CD14-positive monocyte (primary cell): ENCODE data around the gene UGDH. TPM values are rescaled to one million over a fixed set of nuclear protein-coding genes. Genes with fewer than 3 reads are reported as not detected.

Experiments used
- DNase-seq, 3 donors: peaks; one replicate each; pipeline ENCODE4 v3.0.0-alpha.2; 2011 to 2022
- H2AFZ ChIP-seq: 2 replicates; pipeline ENCODE4 v1.6.0; 2012; ENCODE audit warnings: mild to moderate bottlenecking, low read depth, low read length, inconsistent platforms; ENCODE audit not compliant: insufficient read depth, poor library complexity, severe bottlenecking
- H3K27ac ChIP-seq, 2 donors: 1 replicate in 1 of 2; 2 replicates in 1 of 2; pipeline ENCODE4 v1.5.1; 2012 to 2013; ENCODE audit warnings: low read length in 2 of 2, control low read depth in 1 of 2, inconsistent platforms in 1 of 2, low read depth in 1 of 2, mild to moderate bottlenecking in 1 of 2
- H3K27me3 ChIP-seq, 2 donors: one replicate each; pipeline versions ENCODE4 v1.6.0 to v1.6.1; 2011 to 2013; ENCODE audit warnings: low read length in 2 of 2; ENCODE audit not compliant: control insufficient read depth in 2 of 2, insufficient read depth in 2 of 2
- H3K36me3 ChIP-seq, 2 donors: replicated peaks in 1 of 2; 1 replicate in 1 of 2; 2 replicates in 1 of 2; pipeline versions ENCODE4 v1.5.1 to v1.6.1; 2012 to 2013; ENCODE audit warnings: low read length in 2 of 2, control low read depth in 1 of 2, inconsistent platforms in 1 of 2, mild to moderate bottlenecking in 1 of 2; ENCODE audit not compliant: insufficient read depth in 2 of 2, control insufficient read depth in 1 of 2
- H3K4me1 ChIP-seq, 2 donors: 1 replicate in 1 of 2; 2 replicates in 1 of 2; pipeline versions ENCODE4 v1.5.1 to v1.6.1; 2012 to 2013; ENCODE audit warnings: low read length in 2 of 2, control low read depth in 1 of 2, inconsistent platforms in 1 of 2, mild to moderate bottlenecking in 1 of 2, moderate library complexity in 1 of 2; ENCODE audit not compliant: insufficient read depth in 2 of 2, control insufficient read depth in 1 of 2
- H3K4me2 ChIP-seq: replicated peaks from 2 replicates; pipeline ENCODE3; 2012; ENCODE audit warnings: low read length, moderate library complexity, mild to moderate bottlenecking; ENCODE audit not compliant: poor library complexity, severe bottlenecking; ENCODE audit errors: extremely low read depth
- H3K4me3 ChIP-seq, 3 experiments: fragments of 200-600 bp in 1 of 3; sonication (generic) in 1 of 3; replicated peaks in 1 of 3; 1 replicate in 2 of 3; 2 replicates in 1 of 3; pipeline ENCODE4 v1.5.1; 2011 to 2013; ENCODE audit warnings: low read length in 3 of 3, mild to moderate bottlenecking in 3 of 3, control low read depth in 2 of 3, low read depth in 2 of 3, inconsistent platforms in 1 of 3, moderate library complexity in 1 of 3
- H3K79me2 ChIP-seq: 2 replicates; pipeline ENCODE4 v1.6.0; 2012; ENCODE audit warnings: mild to moderate bottlenecking, control low read depth, inconsistent platforms, low read length, moderate library complexity; ENCODE audit not compliant: insufficient read depth
- H3K9ac ChIP-seq: 2 replicates; pipeline ENCODE4 v1.6.0; 2017; ENCODE audit warnings: low read length, mild to moderate bottlenecking; ENCODE audit not compliant: insufficient read depth, poor library complexity, severe bottlenecking
- H3K9me3 ChIP-seq, 2 donors: replicated peaks in 1 of 2; 1 replicate in 1 of 2; 2 replicates in 1 of 2; pipeline versions ENCODE4 v1.5.1 to v1.6.1; 2012 to 2013; ENCODE audit warnings: low read length in 2 of 2, control low read depth in 1 of 2; ENCODE audit not compliant: control insufficient read depth in 1 of 2, insufficient read depth in 1 of 2
- H4K20me1 ChIP-seq: 2 replicates; pipeline ENCODE4 v1.6.0; 2012; ENCODE audit warnings: mild to moderate bottlenecking, low read length, control low read depth, moderate library complexity; ENCODE audit not compliant: insufficient read depth
- H3K27ac Mint-ChIP-seq, 7 donors: one replicate each; pipeline ENCODE4 v1.8.0; 2020; ENCODE audit warnings: mild to moderate bottlenecking in 7 of 7, mixed read lengths in 7 of 7, moderate library complexity in 6 of 7, inconsistent platforms in 2 of 7
- H3K27me3 Mint-ChIP-seq, 3 donors: one replicate each; pipeline ENCODE4 v1.8.0; 2021 to 2022; ENCODE audit warnings: low read depth in 3 of 3, mild to moderate bottlenecking in 3 of 3, mixed read lengths in 3 of 3, moderate library complexity in 3 of 3, inconsistent platforms in 1 of 3
- H3K36me3 Mint-ChIP-seq, 2 donors: one replicate each; pipeline ENCODE4 v1.8.0; 2020; ENCODE audit warnings: mixed read lengths in 2 of 2, inconsistent platforms in 1 of 2, mild to moderate bottlenecking in 1 of 2
- H3K4me1 Mint-ChIP-seq: one replicate; pipeline ENCODE4 v1.8.0; 2020; ENCODE audit warnings: mild to moderate bottlenecking, mixed read lengths
- H3K4me3 Mint-ChIP-seq, 2 donors: one replicate each; pipeline ENCODE4 v1.8.0; 2020; ENCODE audit warnings: mild to moderate bottlenecking in 2 of 2, mixed read lengths in 2 of 2, moderate library complexity in 1 of 2
- H3K9me3 Mint-ChIP-seq, 7 donors: one replicate each; pipeline ENCODE4 v1.8.0; 2020 to 2022; ENCODE audit warnings: mixed read lengths in 7 of 7, mild to moderate bottlenecking in 6 of 7, moderate library complexity in 6 of 7, inconsistent platforms in 2 of 7
- CTCF ChIP-seq: fragments of 200-600 bp; IDR thresholded peaks from one replicate; pipeline ENCODE4 v1.8.0; 2022; ENCODE audit warnings: antibody characterized with exemption, mild to moderate bottlenecking
- WGBS: methylation state at CpG from one replicate; pipeline ENCODE4 v1.1.5; 2013; ENCODE audit warnings: missing lambda C conversion rate; ENCODE audit not compliant: insufficient coverage; 5-methylcytosine and 5-hydroxymethylcytosine counted together
- intact Hi-C, 2 donors: fragments of 100-400 bp; cut with micrococcal nuclease; formaldehyde crosslinking; loops; one replicate each; pipeline versions ENCODE4 v1.15.0 to v1.15.1; 2023
- polyA plus RNA-seq, 3 donors: library from polyadenylated mRNA; depleted of rRNA in 1 of 3; unstranded in 2 of 3; stranded (reverse) in 1 of 3; fragments of 300-500 nt in 2 of 3; fragments of >200 nt in 1 of 3; fragmentation: Illumina TruSeq in 2 of 3; gene quantifications; 1 replicate in 2 of 3; 2 replicates in 1 of 3; pipeline ENCODE4 v1.2.3, GENCODE V29; 2012 to 2021

UGDH gene
- polyA plus RNA-seq, 3 donors: 4.6 to 19.7 (median 16.7) TPM

- Mint-ChIP-seq H3K27ac (no peak overlapping the region), H3K9me3 (no peaks in the 10 kb centered on the region), H3K4me1 (no peaks in the 10 kb centered on the region), H3K27me3 (no peaks in the 10 kb centered on the region), H3K4me3 (no peak overlapping the region), H3K36me3 (peaks cover 55 to 69% of the 10 kb centered on the region in 2 donors)
- Histone ChIP-seq H3K9me3 (no peaks in the 10 kb centered on the region), H3K4me3 (no peak overlapping the region), H2AFZ (no peak overlapping the region), H3K36me3 (peaks cover 63 to 85% of the 10 kb centered on the region in 2 donors), H4K20me1 (no peaks in the 10 kb centered on the region), H3K27me3 (no peaks in the 10 kb centered on the region), H3K4me2 (no peak overlapping the region), H3K9ac (no peak overlapping the region), H3K27ac (no peak overlapping the region), H3K79me2 (no peaks in the 10 kb centered on the region), H3K4me1 (no peaks in the 10 kb centered on the region)
- DNase-seq: no peak
- 94% methylated on average over 3 of the region's 5 CpGs for WGBS
- TF ChIP-seq CTCF: no peak
- intact Hi-C loops: no loop called here
Observed at GRCh38 chr4:39510348-39510929, 16.8 kb downstream of the UGDH start.

GRCh38 chr4:39505581-39505980, 21.7 kb downstream of the UGDH start:
- no peak overlapping the region for H2AFZ ChIP-seq
- intact Hi-C loops: no loop called here
- H3K4me3 Mint-ChIP-seq: no peak overlapping the region
- no peaks in the 10 kb centered on the region for H3K4me1 Mint-ChIP-seq
- no peak overlapping the region for H3K27ac Mint-ChIP-seq
- peaks cover 79 to 92% of the 10 kb centered on the region in 2 donors for H3K36me3 Mint-ChIP-seq
- DNase-seq: no peak
- H3K27me3 ChIP-seq: no peaks in the 10 kb centered on the region
- no peak overlapping the region for H3K27ac ChIP-seq
- no peaks in the 10 kb centered on the region for H4K20me1 ChIP-seq
- peaks cover 79 to 93% of the 10 kb centered on the region in 2 donors for H3K36me3 ChIP-seq
- no peaks in the 10 kb centered on the region for H3K27me3 Mint-ChIP-seq
- no peaks in the 10 kb centered on the region for H3K79me2 ChIP-seq
- TF ChIP-seq CTCF: no peak
- H3K9me3 ChIP-seq: no peaks in the 10 kb centered on the region
- H3K4me2 ChIP-seq: no peak overlapping the region
- H3K9me3 Mint-ChIP-seq: no peaks in the 10 kb centered on the region
- H3K4me1 ChIP-seq: no peaks in the 10 kb centered on the region
- H3K9ac ChIP-seq: no peak overlapping the region
- WGBS: no CpG with 5 or more reads among the region's 1 CpG
- H3K4me3 ChIP-seq: no peak overlapping the region
